HL-60 (cell line): ENCODE data around the gene ANKRD44.

Experiments used
- DNase-seq, 2 experiments: peaks; one replicate each; pipeline ENCODE4 v3.0.0-alpha.2; 2010 to 2020; ENCODE audit warnings: low read depth in 1 of 2, low spot score in 1 of 2
- H3K27ac ChIP-seq: fragments of 250-450 bp; sonication (Bioruptor Pico); replicated peaks from 2 replicates; pipeline ENCODE4 v1.5.1; 2020; ENCODE audit warnings: mild to moderate bottlenecking, moderate library complexity
- H3K27me3 ChIP-seq: fragments of 250-450 bp; sonication (Bioruptor Pico); 2 replicates; pipeline ENCODE4 v1.5.1; 2021; ENCODE audit warnings: mild to moderate bottlenecking, moderate library complexity; ENCODE audit not compliant: insufficient read depth, poor library complexity, severe bottlenecking
- H3K4me3 ChIP-seq: replicated peaks from 2 replicates; pipeline ENCODE4 v1.5.1; 2011; ENCODE audit warnings: mild to moderate bottlenecking, control low read depth, low read length; ENCODE audit not compliant: insufficient read depth
- GABPA ChIP-seq: IDR thresholded peaks from 2 replicates; pipeline ENCODE4 v1.6.1; 2012; ENCODE audit warnings: low read depth
- POLR2AphosphoS5 ChIP-seq: IDR thresholded peaks from 2 replicates; pipeline ENCODE4 v1.6.1; 2012; ENCODE audit warnings: low read depth
- SPI1 ChIP-seq: IDR thresholded peaks from 2 replicates; pipeline ENCODE4 v1.6.1; 2012; ENCODE audit warnings: low read depth, mild to moderate bottlenecking, borderline replicate concordance
- TF ChIP-seq, protein P1 (sequence below): IDR thresholded peaks from 2 replicates; pipeline ENCODE4 v1.6.1; 2012; ENCODE audit warnings: low read depth; ENCODE audit not compliant: insufficient replicate concordance
- TF ChIP-seq, protein P2 (sequence below): IDR thresholded peaks from one replicate; pipeline ENCODE4 v1.5.1; 2011; ENCODE audit warnings: low read length, control low read depth, inconsistent platforms; ENCODE audit not compliant: insufficient read depth

Gene ANKRD44

DNA sequence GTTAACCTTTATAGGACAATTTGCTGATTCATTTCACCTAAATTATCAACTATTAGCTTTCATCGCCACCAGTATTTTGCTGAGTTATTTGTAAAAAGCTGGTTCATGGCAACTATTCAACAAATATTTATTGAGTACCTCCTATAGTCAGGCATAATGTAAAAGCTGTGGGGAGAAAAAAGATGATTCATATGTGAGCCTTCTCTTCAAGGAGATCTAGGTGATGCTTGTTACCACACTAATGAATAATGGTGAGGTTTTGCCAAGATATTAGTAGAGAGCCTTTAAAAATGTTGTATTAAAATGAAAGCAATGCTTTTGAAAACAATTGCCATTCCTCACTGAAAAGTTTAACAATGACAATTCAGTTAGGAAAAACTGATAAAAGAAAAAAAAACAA is 187.8 kb downstream of the ANKRD44 start:
- Histone ChIP-seq H3K27me3 (no peaks in the 10 kb centered on the region), H3K4me3 (no peak overlapping the region), H3K27ac (no peak overlapping the region)
- no peak for TF ChIP-seq SPI1
- TF ChIP-seq POLR2AphosphoS5: no peak
- TF ChIP-seq, protein P1, sequence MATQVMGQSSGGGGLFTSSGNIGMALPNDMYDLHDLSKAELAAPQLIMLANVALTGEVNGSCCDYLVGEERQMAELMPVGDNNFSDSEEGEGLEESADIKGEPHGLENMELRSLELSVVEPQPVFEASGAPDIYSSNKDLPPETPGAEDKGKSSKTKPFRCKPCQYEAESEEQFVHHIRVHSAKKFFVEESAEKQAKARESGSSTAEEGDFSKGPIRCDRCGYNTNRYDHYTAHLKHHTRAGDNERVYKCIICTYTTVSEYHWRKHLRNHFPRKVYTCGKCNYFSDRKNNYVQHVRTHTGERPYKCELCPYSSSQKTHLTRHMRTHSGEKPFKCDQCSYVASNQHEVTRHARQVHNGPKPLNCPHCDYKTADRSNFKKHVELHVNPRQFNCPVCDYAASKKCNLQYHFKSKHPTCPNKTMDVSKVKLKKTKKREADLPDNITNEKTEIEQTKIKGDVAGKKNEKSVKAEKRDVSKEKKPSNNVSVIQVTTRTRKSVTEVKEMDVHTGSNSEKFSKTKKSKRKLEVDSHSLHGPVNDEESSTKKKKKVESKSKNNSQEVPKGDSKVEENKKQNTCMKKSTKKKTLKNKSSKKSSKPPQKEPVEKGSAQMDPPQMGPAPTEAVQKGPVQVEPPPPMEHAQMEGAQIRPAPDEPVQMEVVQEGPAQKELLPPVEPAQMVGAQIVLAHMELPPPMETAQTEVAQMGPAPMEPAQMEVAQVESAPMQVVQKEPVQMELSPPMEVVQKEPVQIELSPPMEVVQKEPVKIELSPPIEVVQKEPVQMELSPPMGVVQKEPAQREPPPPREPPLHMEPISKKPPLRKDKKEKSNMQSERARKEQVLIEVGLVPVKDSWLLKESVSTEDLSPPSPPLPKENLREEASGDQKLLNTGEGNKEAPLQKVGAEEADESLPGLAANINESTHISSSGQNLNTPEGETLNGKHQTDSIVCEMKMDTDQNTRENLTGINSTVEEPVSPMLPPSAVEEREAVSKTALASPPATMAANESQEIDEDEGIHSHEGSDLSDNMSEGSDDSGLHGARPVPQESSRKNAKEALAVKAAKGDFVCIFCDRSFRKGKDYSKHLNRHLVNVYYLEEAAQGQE: no peak
- TF ChIP-seq, protein P2, sequence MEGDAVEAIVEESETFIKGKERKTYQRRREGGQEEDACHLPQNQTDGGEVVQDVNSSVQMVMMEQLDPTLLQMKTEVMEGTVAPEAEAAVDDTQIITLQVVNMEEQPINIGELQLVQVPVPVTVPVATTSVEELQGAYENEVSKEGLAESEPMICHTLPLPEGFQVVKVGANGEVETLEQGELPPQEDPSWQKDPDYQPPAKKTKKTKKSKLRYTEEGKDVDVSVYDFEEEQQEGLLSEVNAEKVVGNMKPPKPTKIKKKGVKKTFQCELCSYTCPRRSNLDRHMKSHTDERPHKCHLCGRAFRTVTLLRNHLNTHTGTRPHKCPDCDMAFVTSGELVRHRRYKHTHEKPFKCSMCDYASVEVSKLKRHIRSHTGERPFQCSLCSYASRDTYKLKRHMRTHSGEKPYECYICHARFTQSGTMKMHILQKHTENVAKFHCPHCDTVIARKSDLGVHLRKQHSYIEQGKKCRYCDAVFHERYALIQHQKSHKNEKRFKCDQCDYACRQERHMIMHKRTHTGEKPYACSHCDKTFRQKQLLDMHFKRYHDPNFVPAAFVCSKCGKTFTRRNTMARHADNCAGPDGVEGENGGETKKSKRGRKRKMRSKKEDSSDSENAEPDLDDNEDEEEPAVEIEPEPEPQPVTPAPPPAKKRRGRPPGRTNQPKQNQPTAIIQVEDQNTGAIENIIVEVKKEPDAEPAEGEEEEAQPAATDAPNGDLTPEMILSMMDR: no peak
- DNase-seq: no peak

DNA sequence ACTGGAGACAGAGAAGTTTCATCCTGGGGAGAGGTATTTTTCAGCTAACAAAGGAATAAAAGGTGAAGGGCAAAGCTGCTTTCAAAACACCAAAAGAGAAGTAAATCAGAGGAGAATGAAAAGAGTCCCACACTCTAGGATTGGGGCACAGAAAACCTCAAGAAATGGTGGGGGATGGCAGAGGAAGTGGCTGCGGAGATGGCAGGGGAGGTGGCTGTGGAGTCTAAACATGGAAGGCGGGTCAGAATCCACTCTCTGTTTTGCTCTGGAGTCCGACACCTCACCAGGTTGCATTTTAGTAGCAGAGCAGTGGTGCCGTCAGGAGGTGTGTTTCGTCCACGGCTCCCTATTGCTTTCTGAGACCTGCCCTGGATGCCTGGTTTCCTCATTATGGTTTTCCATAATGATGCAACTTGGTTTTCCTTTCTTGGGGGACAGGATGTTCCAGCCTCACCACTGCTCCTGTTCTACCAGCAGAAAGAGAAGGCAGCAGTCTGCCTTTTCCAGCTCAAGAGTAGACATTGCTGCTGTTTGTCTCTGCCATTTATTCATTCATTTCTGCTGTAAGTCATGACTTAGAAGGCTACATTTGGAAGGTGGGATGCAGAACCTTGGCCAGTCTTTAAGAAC is 188.7 kb downstream of the ANKRD44 start:
- Histone ChIP-seq H3K27ac (no peak overlapping the region), H3K27me3 (no peaks in the 10 kb centered on the region), H3K4me3 (no peak overlapping the region)
- peak; percentile 61 for TF ChIP-seq SPI1
- TF ChIP-seq POLR2AphosphoS5: no peak
- peak in 1 of 2 experiments; percentile 28 for DNase-seq

DNA sequence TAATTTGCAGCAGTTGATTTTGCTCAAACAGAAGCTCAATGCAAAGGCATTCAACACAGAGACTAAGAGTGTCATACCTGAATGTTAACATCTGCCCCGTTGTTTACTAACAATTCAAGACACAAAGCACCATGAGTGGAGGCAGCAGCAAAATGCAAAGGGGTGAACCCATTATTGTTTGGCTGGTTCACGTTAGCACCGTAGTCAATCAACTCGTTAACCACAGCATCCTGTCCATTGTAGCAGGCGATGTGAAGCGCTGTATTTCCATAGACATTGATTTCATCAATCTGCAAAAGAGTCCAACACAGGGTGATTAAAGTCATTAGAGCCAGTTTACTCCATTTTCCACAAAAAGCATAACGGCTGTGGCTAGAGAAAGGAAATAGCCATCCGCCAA is 189.3 kb downstream of the ANKRD44 start:
- Histone ChIP-seq H3K27ac (no peak overlapping the region), H3K4me3 (no peak overlapping the region), H3K27me3 (no peaks in the 10 kb centered on the region)
- no peak for DNase-seq
- TF ChIP-seq SPI1 (no peak), GABPA (no peak), POLR2AphosphoS5 (no peak)
- TF ChIP-seq, protein P2: no peak
- TF ChIP-seq, protein P1: no peak

DNA sequence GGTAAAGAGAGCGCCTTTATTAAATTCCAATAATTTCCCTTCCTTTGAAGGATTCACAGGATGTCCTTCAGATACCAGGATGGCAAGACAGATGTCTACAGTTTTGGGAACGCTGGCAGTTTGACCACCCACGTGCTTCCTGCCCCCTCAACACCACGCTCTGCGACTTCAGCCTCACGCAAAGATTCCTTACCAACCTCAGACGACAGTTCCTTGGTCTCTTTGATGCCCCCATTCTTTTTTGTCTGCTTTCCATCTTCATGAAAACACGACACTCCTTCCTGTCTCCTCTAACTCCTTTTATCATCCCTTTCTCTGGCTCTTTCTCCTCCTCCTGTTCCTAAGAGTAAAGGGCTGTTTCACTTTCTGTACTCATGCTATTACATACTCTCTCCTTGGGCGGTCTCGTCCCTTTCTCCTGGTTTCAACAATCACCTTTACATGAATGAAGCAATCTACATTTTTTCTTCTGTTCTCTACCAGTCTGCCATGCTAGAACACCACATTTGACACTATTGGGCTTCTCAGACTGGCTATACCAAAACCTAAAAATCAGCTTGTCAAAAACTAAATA is 194.2 kb downstream of the ANKRD44 start:
- no peak for DNase-seq
- Histone ChIP-seq H3K27ac (no peak overlapping the region), H3K4me3 (no peak overlapping the region), H3K27me3 (no peaks in the 10 kb centered on the region)
- TF ChIP-seq POLR2AphosphoS5: no peak
- TF ChIP-seq, protein P2: no peak
- no peak for TF ChIP-seq GABPA
- TF ChIP-seq, protein P1: no peak
- no peak for TF ChIP-seq SPI1
